HG03558 (cell line): Measurements from ENCODE around the gene RGP1.

Source experiments
- ATAC-seq: cut with Tn5 transposase; IDR thresholded peaks from one replicate; pipeline ENCODE4 v1.9.1; 2021; ENCODE audit warnings: moderate number of reproducible peaks; ENCODE audit not compliant: unreplicated experiment; ENCODE audit errors: extremely low read depth

RGP1 gene

DNA sequence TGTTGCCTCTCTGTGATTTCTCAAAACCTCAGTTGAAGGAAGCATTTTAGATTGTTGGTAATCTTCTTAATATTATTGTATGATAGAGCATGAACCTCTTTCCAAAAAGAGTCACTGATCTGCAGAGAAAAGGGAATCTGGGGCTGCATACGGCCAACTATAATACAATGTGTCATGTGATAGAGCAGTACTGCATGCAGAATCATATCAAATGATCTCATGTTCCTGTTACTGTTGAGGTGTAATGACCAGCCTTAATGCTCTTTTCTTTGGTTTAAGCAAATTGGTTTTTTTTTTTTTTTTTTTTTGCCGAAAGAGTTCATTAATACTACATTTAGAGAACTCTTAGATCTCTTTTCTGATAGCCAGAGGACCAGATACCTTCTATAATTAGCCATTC is 17.9 kb downstream of the RGP1 start:
- no peak for ATAC-seq

DNA sequence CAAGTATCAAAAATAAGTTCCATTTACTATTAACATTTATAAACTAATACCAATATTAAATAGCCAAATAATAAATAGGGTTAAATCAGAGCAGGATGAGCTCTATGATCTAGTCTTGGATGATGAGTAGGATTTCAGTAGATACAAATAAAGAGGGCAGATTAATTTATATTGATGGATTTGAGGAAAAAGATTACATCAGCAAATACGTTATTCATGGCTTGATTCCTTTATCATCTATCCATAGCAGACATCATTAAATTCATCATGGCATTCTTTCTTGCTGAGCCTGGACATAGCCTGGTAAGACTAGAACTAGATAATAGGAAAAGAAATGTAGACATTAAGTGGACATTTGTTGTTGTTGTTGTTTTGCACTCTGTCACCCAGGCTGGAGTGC is 18.4 kb downstream of the RGP1 start:
- ATAC-seq: no peak

DNA sequence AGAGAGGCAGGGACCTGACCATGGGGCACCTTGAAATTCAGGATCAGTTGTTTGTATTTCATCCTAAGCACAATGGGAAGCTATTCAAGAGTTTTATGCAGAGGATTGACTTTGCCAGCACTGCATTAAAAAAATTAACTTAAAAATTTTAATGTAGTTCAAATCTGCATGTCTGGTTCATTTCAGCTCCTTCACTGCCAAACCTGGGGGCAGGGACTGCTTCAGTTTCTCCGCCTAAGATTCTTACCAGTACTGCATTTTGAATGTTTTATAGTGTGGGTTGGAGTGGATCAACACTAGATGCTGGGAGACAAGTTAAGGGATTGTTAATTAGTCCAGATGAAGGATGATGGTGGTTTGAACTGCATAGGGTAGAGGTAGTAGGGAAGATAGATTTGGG is 20.7 kb downstream of the RGP1 start:
- no peak for ATAC-seq

DNA sequence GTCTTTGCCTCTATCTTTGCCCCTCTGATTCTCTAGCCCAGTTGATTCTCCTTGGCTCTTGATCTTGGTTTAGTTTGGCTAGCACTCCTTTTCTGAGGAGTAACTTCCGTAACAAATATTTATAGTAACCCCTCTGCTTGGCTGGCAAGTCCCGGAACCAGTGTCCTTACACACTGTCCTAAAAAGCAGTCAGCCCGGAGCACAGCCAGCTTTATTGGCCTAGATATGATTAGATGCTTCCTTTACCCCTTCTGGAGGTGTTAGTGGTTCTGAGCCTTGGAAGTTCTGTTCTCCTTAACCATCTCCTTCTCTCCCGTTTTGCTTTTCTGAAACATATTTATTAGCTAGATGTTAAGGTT is 22.0 kb downstream of the RGP1 start:
- ATAC-seq: no peak

DNA sequence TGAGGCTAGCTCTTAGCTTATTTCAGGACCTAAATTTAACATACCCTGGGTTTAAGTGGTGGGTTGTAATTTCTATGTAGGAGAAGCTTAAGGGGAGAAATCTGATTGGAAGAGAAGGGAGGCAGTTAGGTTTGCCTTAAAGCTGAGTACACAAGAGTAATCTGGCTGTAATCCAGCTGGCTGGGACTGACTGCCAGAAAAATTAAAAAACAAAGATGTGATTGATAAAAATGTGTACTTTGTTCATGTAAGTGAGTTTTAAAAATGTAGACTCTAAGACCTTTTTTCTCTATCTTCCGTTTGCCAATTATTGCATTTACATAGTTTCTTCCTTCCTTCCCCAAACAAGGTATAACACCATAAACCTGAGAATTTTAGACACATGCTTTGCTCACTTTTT is 22.4 kb downstream of the RGP1 start:
- ATAC-seq: no peak

DNA sequence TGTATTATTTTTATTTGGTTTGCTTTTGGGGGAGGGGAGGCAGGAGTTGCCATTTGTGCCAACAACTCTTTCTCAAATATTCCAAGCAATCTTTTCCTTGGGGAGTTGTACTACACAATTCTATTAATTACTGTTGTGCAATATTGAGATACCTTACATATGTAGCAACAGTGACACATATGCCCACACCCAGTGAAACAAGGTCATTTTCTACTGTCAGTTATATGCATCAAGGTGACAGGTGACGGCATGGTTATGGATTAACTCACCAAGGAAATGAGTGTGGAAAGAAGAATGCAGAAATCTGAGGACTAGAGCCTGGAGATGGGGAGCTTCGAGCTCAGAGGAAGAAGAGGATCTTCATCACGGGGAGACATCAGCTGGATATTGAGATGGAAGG is 22.9 kb downstream of the RGP1 start:
- ATAC-seq: no peak

DNA sequence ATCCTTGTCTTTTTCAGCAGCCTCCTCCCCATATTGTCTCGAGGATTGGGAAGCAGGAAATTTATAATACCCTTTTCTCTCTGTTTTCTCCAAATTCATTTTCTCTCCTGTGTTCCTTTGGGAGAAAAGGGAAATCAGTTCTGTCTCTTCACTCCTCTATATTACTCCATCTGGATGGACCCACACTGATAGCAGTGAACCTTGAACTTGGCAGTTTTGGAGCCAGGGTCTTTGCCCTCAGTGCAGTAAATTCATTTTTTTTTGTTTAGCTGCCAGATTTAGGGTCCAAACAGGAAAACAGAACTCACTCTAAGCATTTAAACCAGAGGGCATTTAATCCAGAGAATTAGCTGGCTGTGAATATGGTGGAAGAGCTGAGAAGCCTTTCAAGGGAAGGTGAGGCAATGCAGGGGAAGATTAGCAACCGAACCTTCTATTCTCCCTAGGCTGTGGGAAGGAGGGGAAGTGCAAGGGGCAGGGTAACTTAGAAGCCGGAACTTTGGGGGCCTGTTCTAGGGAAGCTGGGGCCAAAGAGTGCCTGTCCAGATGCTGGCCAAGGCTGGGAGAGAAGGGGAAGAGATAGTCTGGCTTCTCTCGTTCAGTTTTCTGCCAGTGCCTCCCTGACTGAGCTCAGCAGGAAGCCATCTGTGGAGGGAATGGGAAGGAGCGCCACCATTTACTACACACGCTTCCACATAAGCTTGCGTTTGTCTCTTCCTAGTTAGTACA is 26.0 kb downstream of the RGP1 start:
- no peak for ATAC-seq

DNA sequence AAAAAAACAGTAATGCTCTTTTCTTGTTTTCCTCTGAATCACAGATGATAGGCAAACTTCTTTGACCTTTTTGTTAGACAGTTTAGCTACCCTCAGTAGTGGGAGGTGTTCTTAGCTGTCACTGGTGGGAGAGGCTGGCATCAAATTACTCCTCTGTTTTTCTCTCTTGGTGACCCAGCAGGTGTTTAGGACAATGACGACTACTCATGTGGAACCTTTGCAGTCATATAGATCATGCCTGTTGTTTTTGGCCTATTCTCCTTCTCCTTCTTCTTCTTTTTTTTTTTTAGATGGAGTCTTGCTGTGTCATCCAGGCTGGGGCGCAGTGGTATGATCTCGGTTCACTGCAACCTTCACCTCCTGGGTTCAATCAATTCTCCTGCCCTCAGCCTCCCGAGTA is 26.9 kb downstream of the RGP1 start:
- ATAC-seq: no peak

DNA sequence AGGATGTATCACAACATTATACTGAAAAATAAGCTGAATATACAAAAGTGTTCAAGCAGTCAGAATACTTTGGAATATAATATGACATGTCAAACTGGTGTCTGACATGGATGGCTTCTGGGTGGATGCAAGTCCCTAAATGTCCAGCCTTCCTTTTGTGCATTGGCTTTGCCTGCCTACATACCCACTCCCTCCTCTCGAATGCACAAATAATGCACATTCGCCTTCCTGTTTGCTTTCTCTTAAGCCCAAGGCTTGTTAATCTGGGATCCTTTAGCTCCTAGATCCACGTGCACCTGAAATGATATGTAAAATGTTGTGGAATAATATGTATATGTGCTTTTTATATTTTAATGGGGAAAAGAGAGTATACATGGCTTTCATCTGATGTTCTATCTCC is 29.4 kb downstream of the RGP1 start:
- no peak for ATAC-seq

DNA sequence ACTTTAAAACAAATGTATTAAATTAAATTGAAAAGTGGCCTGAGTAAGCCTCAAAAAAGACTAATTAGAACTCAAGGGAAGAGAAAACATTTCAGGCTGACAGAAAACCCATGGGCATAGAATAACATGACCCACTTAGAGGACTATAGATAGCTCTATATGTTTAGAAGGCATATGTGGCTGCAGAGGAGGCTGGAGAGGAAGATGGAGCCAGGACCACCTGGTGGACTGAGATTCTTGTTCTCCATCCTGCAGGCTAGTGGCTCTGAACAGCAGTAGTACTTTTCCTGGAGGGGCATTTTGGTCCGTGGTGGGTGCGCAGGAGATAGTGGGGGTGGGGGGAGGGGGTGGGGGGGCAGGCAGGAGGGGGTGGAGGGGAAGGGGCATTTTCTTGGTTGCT is 32.0 kb downstream of the RGP1 start:
- no peak for ATAC-seq

DNA sequence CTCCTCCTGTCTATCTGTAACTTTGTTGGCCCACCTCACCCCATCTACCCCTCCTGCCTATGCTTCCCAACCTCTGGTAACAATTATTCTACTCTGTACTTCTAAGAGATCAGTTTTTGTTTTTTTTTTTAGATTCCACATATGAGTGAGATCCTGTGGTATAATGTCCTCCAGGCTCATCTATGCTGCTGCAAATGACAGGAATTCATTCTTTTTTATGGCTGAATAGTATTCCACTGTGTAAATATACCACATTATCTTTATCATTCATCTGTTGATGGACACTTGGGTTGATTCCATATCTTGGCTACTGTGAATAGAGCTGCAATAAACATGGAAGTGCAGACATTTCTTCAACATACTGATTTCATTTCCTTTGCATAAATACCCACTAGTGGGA is 34.3 kb downstream of the RGP1 start:
- no peak for ATAC-seq

DNA sequence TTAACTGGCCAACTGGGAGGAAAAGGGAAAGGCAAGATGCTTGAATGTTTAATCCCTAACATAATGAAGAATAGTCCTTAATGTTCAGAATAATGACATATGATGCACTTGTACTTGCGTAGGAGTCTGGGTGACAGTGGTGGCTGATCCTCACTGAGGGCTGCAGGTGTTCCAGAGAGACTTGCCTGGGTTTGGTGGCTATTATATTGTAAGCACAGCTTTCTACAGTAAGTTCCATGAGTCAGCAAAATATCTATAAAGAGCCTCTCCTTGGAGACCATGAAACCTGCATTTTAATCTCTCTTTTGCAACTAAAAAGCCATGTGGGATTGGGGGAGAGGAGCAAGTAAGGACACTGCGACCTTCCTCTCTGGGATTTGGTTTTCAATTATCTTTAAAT is 40.5 kb downstream of the RGP1 start:
- no peak for ATAC-seq

DNA sequence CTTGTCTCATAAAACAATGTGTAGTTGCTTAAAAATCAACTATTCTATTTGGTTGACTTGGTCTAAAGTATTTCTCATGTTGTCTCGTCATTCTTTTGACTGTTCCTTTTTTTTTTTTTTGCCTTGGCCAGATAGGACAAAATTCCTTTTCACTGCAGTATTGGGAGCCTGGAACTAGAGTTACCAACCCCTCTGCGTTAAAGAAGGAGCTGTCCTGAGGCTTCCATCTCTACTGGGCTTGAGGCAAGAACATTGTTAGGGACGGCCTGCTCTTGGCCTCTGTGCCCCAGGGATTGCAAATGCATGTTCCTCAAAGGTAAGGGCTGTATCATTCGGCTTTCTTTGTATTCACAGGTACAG is 40.9 kb downstream of the RGP1 start:
- no peak for ATAC-seq

DNA sequence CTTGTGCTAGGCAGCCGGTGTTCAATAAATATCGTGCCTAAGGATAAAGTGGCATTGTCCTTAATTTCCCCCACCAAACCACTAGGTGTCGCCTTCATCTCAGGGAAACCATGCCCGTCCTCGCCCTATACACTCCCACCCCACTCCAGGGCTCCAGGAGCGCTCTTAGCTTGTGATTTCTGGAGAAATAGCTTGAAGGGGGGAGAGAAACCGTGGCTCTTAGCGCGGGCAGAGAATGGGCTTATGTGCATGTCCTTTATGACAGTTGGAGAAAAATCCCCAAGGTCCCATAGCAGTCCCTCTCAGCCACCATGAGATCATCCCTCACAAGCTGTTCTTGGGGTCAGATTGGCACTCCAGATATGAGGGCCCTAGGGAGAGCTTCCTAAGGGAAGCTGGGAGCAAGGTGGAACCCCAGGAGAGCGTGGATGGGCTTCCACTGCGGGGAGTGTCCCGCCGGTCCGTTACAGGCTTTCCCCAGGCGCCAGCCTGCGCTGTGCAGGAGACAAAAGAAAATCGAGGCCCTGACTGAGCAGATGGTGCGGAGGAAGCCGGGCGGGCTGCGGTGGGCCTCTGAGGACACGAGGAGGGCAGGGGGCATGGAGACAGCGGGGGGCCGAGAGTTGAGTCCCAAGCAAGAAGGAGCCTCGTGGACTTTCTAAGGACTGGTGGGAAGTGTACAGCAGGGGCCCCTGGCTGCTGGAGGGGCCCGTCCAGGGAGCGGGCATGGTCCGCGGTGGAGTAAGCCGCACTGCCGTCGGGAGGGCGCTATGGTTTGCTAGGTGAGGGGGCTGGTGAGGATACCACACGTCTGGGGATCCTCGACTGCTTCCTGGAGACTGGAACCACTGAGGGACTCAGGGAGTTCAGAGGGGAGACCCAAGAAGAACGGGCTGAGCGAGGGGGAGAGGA is 41.6 kb downstream of the RGP1 start:
- ATAC-seq: no peak

DNA sequence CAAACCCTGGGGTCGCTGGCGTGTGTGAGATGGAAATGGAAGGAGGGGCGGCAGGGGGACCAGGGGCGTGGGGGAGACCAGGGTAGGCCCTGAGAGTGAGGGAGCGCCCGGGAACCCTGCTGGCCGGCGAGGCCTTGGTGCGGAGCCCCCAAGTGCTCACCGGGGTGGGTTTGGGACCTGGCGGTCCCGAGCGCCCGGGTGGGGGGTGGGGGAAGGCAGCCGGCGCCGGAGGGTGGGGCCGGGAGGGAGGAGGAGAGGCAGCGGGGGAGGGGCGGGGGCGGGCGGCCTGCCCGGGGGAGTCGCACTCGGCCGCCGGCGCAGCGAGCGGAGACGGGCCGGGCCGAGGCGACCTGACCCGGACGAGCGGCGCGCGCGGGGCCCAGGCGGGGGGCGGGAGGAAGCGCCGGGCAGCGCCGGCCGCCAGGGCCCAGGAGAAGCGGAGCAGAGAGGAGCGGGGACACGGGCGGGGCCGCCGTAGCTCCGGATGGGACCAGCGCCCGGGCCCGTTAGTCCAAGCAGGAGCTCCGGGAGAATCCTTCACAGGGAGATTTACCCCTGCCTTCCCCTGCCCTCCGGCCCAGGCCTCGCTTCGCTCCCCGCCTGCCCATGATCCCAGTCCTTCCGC is 42.3 kb downstream of the RGP1 start, which contains the start of gene NPR2:
NPR2 (plus strand) TSS at position 295 of the 625 bp plus-strand sequence. CDS start 818 bp downstream, outside the sequence.
- no peak for ATAC-seq

DNA sequence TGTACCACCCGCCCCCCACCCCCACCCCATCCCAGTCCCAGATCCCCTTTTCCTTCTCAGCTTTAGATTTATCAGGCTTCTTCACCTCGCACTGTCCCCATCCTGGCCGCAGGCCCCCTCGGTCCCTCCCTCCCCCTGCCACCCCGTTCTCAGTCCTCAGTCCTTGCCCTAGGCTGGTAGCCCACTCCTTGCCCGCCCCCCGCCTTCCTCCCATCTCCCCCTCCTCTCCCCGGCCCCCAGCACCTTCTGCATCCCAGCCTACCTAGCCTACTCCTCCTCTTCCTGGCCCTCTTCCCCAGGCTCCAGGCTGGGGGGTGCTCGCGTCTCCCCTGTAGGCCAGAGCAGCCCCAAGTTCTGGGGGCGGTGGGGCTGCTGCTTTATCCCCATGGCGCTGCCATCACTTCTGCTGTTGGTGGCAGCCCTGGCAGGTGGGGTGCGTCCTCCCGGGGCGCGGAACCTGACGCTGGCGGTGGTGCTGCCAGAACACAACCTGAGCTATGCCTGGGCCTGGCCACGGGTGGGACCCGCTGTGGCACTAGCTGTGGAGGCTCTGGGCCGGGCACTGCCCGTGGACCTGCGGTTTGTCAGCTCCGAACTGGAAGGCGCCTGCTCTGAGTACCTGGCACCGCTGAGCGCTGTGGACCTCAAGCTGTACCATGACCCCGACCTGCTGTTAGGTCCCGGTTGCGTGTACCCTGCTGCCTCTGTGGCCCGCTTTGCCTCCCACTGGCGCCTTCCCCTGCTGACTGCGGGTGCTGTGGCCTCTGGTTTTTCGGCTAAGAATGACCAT is 43.1 kb downstream of the RGP1 start:
- no peak for ATAC-seq

DNA sequence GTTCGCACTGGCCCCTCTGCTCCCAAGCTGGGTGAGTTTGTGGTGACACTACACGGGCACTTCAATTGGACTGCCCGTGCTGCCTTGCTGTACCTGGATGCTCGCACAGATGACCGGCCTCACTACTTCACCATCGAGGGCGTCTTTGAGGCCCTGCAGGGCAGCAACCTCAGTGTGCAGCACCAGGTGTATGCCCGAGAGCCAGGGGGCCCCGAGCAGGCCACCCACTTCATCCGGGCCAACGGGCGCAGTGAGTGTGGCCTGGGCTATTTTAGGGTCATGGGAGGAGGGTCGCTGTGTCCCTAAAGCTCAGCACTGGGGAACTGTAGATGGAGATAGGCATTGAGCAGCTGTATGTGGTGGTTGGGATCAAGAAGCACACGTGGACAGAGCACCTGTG is 43.7 kb downstream of the RGP1 start:
- ATAC-seq: no peak

DNA sequence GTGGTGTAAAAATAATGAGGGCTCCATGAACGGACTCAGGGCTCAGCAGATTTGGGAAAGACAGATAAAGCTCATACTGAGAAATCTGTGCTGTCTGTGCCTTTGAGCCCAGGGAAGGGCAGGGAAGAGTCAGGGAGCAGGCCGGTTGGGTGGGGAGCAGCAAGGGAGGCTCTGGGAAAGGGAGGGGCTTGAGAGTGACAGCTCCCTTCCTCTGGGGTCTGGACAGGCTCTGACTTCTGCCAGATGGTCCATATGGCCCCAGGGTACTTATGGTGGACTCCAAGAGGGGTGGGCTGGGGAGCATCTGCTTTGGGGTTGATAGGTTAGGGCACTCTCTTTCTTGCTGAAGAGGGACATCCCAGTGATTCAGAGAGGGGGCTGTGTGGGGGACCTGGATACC is 44.4 kb downstream of the RGP1 start:
- ATAC-seq: no peak

DNA sequence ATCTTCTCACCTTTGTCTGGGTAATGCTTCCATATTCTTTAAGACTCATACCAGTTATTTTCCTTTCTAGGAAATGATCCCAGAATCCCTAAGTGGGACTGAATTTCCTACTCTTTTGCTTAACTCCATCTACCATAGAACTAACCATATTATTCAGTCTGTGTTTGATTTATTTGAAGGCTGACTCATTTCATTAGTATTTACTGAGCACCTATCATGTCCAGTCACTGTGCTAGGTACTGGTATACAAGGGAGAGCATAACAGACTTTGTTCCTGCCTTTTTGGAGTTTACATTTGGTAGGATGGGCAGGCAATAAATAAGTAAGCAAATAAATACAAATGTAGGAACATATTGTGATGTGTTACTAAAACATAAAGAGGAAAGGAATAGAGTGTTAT is 46.6 kb downstream of the RGP1 start:
- no peak for ATAC-seq

DNA sequence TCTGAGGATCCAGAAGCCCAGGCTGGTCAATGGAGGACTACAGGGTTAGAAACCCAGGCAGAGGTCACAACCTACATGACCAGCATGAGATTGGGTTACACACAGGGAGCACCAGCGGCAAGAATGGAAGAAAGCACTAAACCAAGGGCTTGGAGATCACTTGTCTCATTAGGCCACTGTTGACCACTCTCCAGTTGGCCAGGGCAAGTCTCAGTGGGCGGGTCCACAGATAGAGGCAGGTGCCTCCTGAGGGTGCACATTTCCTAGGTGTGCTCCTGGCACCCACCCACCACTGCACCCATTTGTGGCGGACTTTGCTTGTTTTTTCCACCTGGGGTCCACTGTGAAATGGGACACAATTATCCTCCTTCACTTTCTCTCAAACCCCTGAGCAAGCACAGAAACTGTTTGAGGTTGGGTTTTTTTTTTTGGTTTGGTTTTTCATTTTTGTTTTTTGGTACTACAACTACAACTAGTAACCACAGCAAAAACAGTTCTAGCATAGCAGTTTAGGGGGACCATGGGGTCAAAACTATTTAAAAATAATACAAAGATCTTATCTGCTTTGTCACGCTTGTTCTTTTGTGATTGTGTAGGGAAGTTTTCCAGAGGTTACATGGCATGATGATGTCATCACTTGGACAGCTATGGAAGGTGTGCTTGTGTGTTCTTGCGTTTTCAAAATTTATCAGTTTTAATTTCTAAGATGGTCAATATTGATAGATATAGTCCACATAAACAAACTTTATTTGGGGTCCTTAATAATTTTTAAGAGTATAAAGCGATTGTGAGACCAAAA is 48.4 kb downstream of the RGP1 start:
- ATAC-seq: no peak
